Femur (tissue), 1 donor: Measurements from ENCODE around the gene XDH.

ENCODE experiments used
- DNase-seq: peaks from one replicate; pipeline ENCODE4 v3.0.0-alpha.2; 2017

Gene XDH

GRCh38 chr2:31327505-31327904 is 87.0 kb downstream of the XDH start:
- no peak for DNase-seq

- no peak for DNase-seq
Observed at GRCh38 chr2:31324016-31324633, 90.4 kb downstream of the XDH start.

- no peak for DNase-seq
Observed at GRCh38 chr2:31322371-31322770, 92.2 kb downstream of the XDH start.

- DNase-seq, result peak; percentile 43
Observed at GRCh38 chr2:31319406-31320175, 95.0 kb downstream of the XDH start.

GRCh38 chr2:31318361-31319336 is 95.9 kb downstream of the XDH start:
- peak; percentile 75 for DNase-seq

GRCh38 chr2:31317396-31317795 is 97.1 kb downstream of the XDH start:
- no peak for DNase-seq

- DNase-seq, result no peak
Observed at GRCh38 chr2:31314761-31315160, 99.8 kb downstream of the XDH start.

GRCh38 chr2:31312898-31313297 is 101.6 kb downstream of the XDH start:
- no peak for DNase-seq

GRCh38 chr2:31304816-31305215 is 109.7 kb downstream of the XDH start:
- no peak for DNase-seq

GRCh38 chr2:31302940-31303563 is 111.5 kb downstream of the XDH start:
- DNase-seq, result peak; percentile 33

GRCh38 chr2:31300309-31300708 is 114.2 kb downstream of the XDH start:
- no peak for DNase-seq

- no peak for DNase-seq
Observed at GRCh38 chr2:31299547-31299946, 115.0 kb downstream of the XDH start.

GRCh38 chr2:31297751-31298150 is 116.8 kb downstream of the XDH start:
- DNase-seq, result no peak

GRCh38 chr2:31296641-31297287 is 117.8 kb downstream of the XDH start:
- DNase-seq, result no peak

GRCh38 chr2:31294196-31294595 is 120.3 kb downstream of the XDH start:
- DNase-seq, result no peak

- no peak for DNase-seq
Observed at GRCh38 chr2:31287654-31288053, 126.9 kb downstream of the XDH start.

- no peak for DNase-seq
Observed at GRCh38 chr2:31286961-31287550, 127.5 kb downstream of the XDH start.

GRCh38 chr2:31286230-31286629 is 128.3 kb downstream of the XDH start:
- DNase-seq, result no peak
